Thoracic aorta (tissue), 2 donors: ENCODE results near the gene ASTL. TPM values are rescaled to one million over a fixed set of nuclear protein-coding genes. Genes with fewer than 3 reads are reported as not detected.

Experiments used
- ATAC-seq: fragments of 150-250 bp; one replicate; pipeline ENCODE4 v1.8.0; 2017; ENCODE audit warnings: low read depth; ENCODE audit not compliant: insufficient number of reproducible peaks, low FRiP score
- DNase-seq: peaks from one replicate; pipeline ENCODE4 v3.0.0-alpha.2; 2020; ENCODE audit warnings: low spot score
- H3K27ac ChIP-seq, 2 donors: fragments of 200-600 bp; sonication (generic); 1 replicate in 1 of 2; 2 replicates in 1 of 2; pipeline ENCODE4 v1.5.1; 2016; ENCODE audit warnings: mild to moderate bottlenecking in 2 of 2, moderate library complexity in 2 of 2
- H3K27me3 ChIP-seq: fragments of 200-600 bp; sonication (generic); replicated peaks from 2 replicates; pipeline ENCODE4 v1.6.0; 2016; ENCODE audit warnings: mild to moderate bottlenecking; ENCODE audit not compliant: insufficient read depth
- H3K36me3 ChIP-seq: fragments of 200-600 bp; sonication (generic); one replicate; pipeline ENCODE4 v1.5.1; 2016
- H3K4me1 ChIP-seq, 2 donors: fragments of 200-600 bp; sonication (generic); 1 replicate in 1 of 2; 2 replicates in 1 of 2; pipeline versions ENCODE4 v1.5.1 to v1.6.0; 2016; ENCODE audit warnings: low read depth in 2 of 2, mild to moderate bottlenecking in 1 of 2; ENCODE audit not compliant: control insufficient read depth in 1 of 2
- H3K4me3 ChIP-seq: fragments of 200-600 bp; sonication (generic); 2 replicates; pipeline ENCODE4 v1.5.1; 2016; ENCODE audit warnings: mild to moderate bottlenecking
- H3K9me3 ChIP-seq: fragments of 200-600 bp; sonication (generic); 2 replicates; pipeline ENCODE4 v1.5.1; 2016
- CTCF ChIP-seq: fragments of 200-600 bp; sonication (generic); IDR thresholded peaks from one replicate; pipeline ENCODE4 v1.5.1; 2019; ENCODE audit warnings: antibody characterized with exemption
- total RNA-seq, 2 donors: library from RNA; depleted of rRNA; stranded (reverse); fragments of >200 nt; gene quantifications; one replicate each; pipeline versions ENCODE4 v1.1.0 to v1.2.3, GENCODE V29; 2016

Gene ASTL
- total RNA-seq, 2 donors from 2014 or later = not detected

- no peak for TF ChIP-seq CTCF
- no peaks in the 10 kb centered on the region for H3K36me3 ChIP-seq
- ATAC-seq = no peak
- H3K27ac ChIP-seq = peak overlapping the region; percentile 14 to 67
- H3K4me1 ChIP-seq = peaks cover 3 to 22% of the 10 kb centered on the region in 2 donors
- no peaks in the 10 kb centered on the region for H3K9me3 ChIP-seq
- H3K27me3 ChIP-seq = no peaks in the 10 kb centered on the region
- H3K4me3 ChIP-seq = no peak overlapping the region
- DNase-seq = no peak
These were observed 39.3 kb downstream of the ASTL start for GRCh38 chr2:96098900-96099590.

GRCh38 chr2:96097951-96098823 is 40.1 kb downstream of the ASTL start:
- DNase-seq = no peak
- peaks cover 3 to 22% of the 10 kb centered on the region in 2 donors for H3K4me1 ChIP-seq
- no peak overlapping the region for H3K4me3 ChIP-seq
- H3K27me3 ChIP-seq = no peaks in the 10 kb centered on the region
- no peak for ATAC-seq
- H3K27ac ChIP-seq = peak overlapping the region; percentile 14 to 67
- no peak for TF ChIP-seq CTCF
- no peaks in the 10 kb centered on the region for H3K9me3 ChIP-seq
- no peaks in the 10 kb centered on the region for H3K36me3 ChIP-seq

GRCh38 chr2:96097441-96097840 is 40.9 kb downstream of the ASTL start:
- no peaks in the 10 kb centered on the region for H3K9me3 ChIP-seq
- no peak for DNase-seq
- no peak for TF ChIP-seq CTCF
- no peak overlapping the region for H3K27ac ChIP-seq
- H3K4me3 ChIP-seq = no peak overlapping the region
- ATAC-seq = no peak
- peaks cover 3 to 22% of the 10 kb centered on the region in 2 donors for H3K4me1 ChIP-seq
- H3K27me3 ChIP-seq = no peaks in the 10 kb centered on the region
- H3K36me3 ChIP-seq = no peaks in the 10 kb centered on the region

GRCh38 chr2:96095116-96095636 is 43.1 kb downstream of the ASTL start:
- no peaks in the 10 kb centered on the region for H3K9me3 ChIP-seq
- no peak for DNase-seq
- no peak for ATAC-seq
- no peak overlapping the region for H3K4me3 ChIP-seq
- H3K27me3 ChIP-seq = no peaks in the 10 kb centered on the region
- H3K27ac ChIP-seq = no peak overlapping the region
- TF ChIP-seq CTCF = no peak
- peaks cover 3 to 17% of the 10 kb centered on the region in 2 donors for H3K4me1 ChIP-seq
- H3K36me3 ChIP-seq = no peaks in the 10 kb centered on the region

GRCh38 chr2:96093528-96093927 is 44.8 kb downstream of the ASTL start:
- H3K27ac ChIP-seq = no peak overlapping the region
- H3K27me3 ChIP-seq = no peaks in the 10 kb centered on the region
- no peak for DNase-seq
- no peak for TF ChIP-seq CTCF
- H3K36me3 ChIP-seq = no peaks in the 10 kb centered on the region
- H3K9me3 ChIP-seq = no peaks in the 10 kb centered on the region
- no peak for ATAC-seq
- no peak overlapping the region for H3K4me3 ChIP-seq
- H3K4me1 ChIP-seq = peaks cover under 1 to 7% of the 10 kb centered on the region in 2 donors
